HepG2 (cell line): ENCODE results near the gene KLHDC4. TPM values are rescaled to one million over a fixed set of nuclear protein-coding genes. Genes with fewer than 3 reads are reported as not detected.
A peak's percentile ranks its signal among the peaks of the same experiment; 100 is the strongest.

Experiments
- ATAC-seq: fragments of 200-7000 bp; cut with Tn5 transposase; 3 replicates; pipeline ENCODE4 v1.9.1; 2020; ENCODE audit warnings: mild to moderate bottlenecking, moderate library complexity
- BruUV-seq: library from RNA; stranded (reverse); fragments of 400-500 nt; replicated peaks from 2 replicates; lab custom pipeline; 2021; lab: Mats Ljungman, UMichigan
- CTCF ChIA-PET: fragments of 300-600 bp; formaldehyde crosslinking; extraction: SDS; loops from one replicate; lab custom pipeline; 2021; ENCODE audit warnings: low total read pairs, inconsistent platforms, low intra/inter-chr PET ratio; lab: Yijun Ruan, JAX
- POLR2A ChIA-PET: fragments of 350-600 bp; sonication (Branson Sonifier 250); formaldehyde crosslinking; loops from one replicate; lab custom pipeline; 2020; ENCODE audit warnings: antibody characterized with exemption, inconsistent platforms; lab: Yijun Ruan, JAX
- DNase-seq: peaks from one replicate; pipeline ENCODE4 v3.0.0-alpha.2; 2015; ENCODE audit warnings: low spot score
- FAIRE-seq: peaks from 3 replicates; lab custom pipeline; 2011; peaks lifted over from hg19 to GRCh38; lab: Jason Lieb, UNC
- H2AFZ ChIP-seq: one replicate; pipeline ENCODE4 v1.6.1; 2011; ENCODE audit warnings: low read length, inconsistent platforms
- H3K27ac ChIP-seq: fragments of 300-600 bp; 3 replicates; pipeline ENCODE4 v1.8.0; 2011; ENCODE audit warnings: mixed run types, mild to moderate bottlenecking, mixed read lengths, low read length, inconsistent platforms; ENCODE audit not compliant: insufficient read depth; ENCODE audit errors: extremely low read length
- H3K27me3 ChIP-seq, 2 experiments: fragments of 200-600 bp in 1 of 2; 2 replicates in 1 of 2; 3 replicates in 1 of 2; pipeline versions ENCODE4 v1.6.0 to v1.8.0; 2011; ENCODE audit warnings: low read length in 2 of 2, mild to moderate bottlenecking in 2 of 2, moderate library complexity in 2 of 2, inconsistent platforms in 1 of 2; ENCODE audit not compliant: insufficient read depth in 2 of 2, control insufficient read depth in 1 of 2
- H3K36me3 ChIP-seq, 2 experiments: fragments of 200-600 bp in 1 of 2; replicated peaks in 1 of 2; 2 replicates in 1 of 2; 3 replicates in 1 of 2; pipeline versions ENCODE4 v1.5.1 to v1.8.0; 2011; ENCODE audit warnings: low read length in 2 of 2, inconsistent platforms in 1 of 2; ENCODE audit not compliant: insufficient read depth in 2 of 2, control insufficient read depth in 1 of 2
- H3K4me1 ChIP-seq: 2 replicates; pipeline ENCODE4 v1.5.1; 2012; ENCODE audit warnings: low read length, inconsistent platforms; ENCODE audit not compliant: insufficient read depth
- H3K4me2 ChIP-seq: 2 replicates; pipeline ENCODE4 v1.6.0; 2011; ENCODE audit warnings: low read depth, low read length, inconsistent platforms
- H3K4me3 ChIP-seq, 3 experiments: fragments of 200-600 bp in 1 of 3; sonication (generic), shearing (Covaris generic) in 1 of 3; replicated peaks in 1 of 3; 2 replicates each; pipeline ENCODE4 v1.5.1; 2011 to 2016; ENCODE audit warnings: low read length in 3 of 3, inconsistent platforms in 2 of 3, low read depth in 2 of 3, mild to moderate bottlenecking in 2 of 3, control low read depth in 1 of 3, mixed read lengths in 1 of 3; ENCODE audit not compliant: insufficient read depth in 1 of 3
- H3K79me2 ChIP-seq: one replicate; pipeline ENCODE4 v1.6.1; 2011; ENCODE audit warnings: low read length, inconsistent platforms; ENCODE audit not compliant: insufficient read depth
- H3K9ac ChIP-seq: 2 replicates; pipeline ENCODE4 v1.6.0; 2011; ENCODE audit warnings: mild to moderate bottlenecking, low read depth, low read length, inconsistent platforms; ENCODE audit not compliant: insufficient read depth
- H3K9me3 ChIP-seq: 2 replicates; pipeline ENCODE4 v1.5.1; 2012; ENCODE audit warnings: mild to moderate bottlenecking, low read length
- H4K20me1 ChIP-seq: 2 replicates; pipeline ENCODE4 v1.6.0; 2011; ENCODE audit warnings: inconsistent platforms, mild to moderate bottlenecking, low read length, moderate library complexity; ENCODE audit not compliant: insufficient read depth
- ATF5 ChIP-seq: sonication (generic); formaldehyde crosslinking; IDR thresholded peaks from 2 replicates; pipeline ENCODE4 v1.4.0; 2020; ENCODE audit warnings: mild to moderate bottlenecking, low read depth, missing genetic modification reagents
- CEBPZ ChIP-seq: IDR thresholded peaks from 2 replicates; pipeline ENCODE4 v1.6.1; 2012; ENCODE audit warnings: low read length, improper control_type of control experiment
- HCFC1 ChIP-seq: fragments of 150-350 bp; IDR thresholded peaks from 2 replicates; pipeline ENCODE4 v1.6.1; 2014; ENCODE audit warnings: low read depth, low read length
- HDAC2 ChIP-seq: sonication (generic); formaldehyde crosslinking; IDR thresholded peaks from 2 replicates; pipeline ENCODE4 v1.4.0; 2020; ENCODE audit warnings: missing genetic modification reagents
- MAFG ChIP-seq: sonication (generic); formaldehyde crosslinking; IDR thresholded peaks from 2 replicates; pipeline ENCODE4 v1.5.1; 2020; ENCODE audit warnings: mild to moderate bottlenecking, missing genetic modification reagents
- MIER3 ChIP-seq: IDR thresholded peaks from 2 replicates; pipeline ENCODE4 v1.6.1; 2016; ENCODE audit warnings: missing compliant biosample characterization, borderline replicate concordance
- NFKB2 ChIP-seq: sonication (generic); formaldehyde crosslinking; IDR thresholded peaks from 2 replicates; pipeline ENCODE4 v1.4.0; 2020; ENCODE audit warnings: missing genetic modification reagents, borderline replicate concordance
- NFRKB ChIP-seq: fragments of 450-650 bp; IDR thresholded peaks from 2 replicates; pipeline ENCODE4 v1.6.1; 2017
- PRDM4 ChIP-seq: sonication (generic); formaldehyde crosslinking; IDR thresholded peaks from 2 replicates; pipeline ENCODE4 v1.9.0; 2021; ENCODE audit warnings: missing genetic modification reagents, borderline replicate concordance
- ZBTB21 ChIP-seq: sonication (generic); formaldehyde crosslinking; IDR thresholded peaks from 2 replicates; pipeline ENCODE4 v1.4.0; 2020; ENCODE audit warnings: missing genetic modification reagents
- ZFYVE20 ChIP-seq: sonication (generic); formaldehyde crosslinking; IDR thresholded peaks from 2 replicates; pipeline ENCODE4 v1.8.0; 2023; ENCODE audit warnings: low read depth, mild to moderate bottlenecking, moderate library complexity, missing genetic modification reagents, borderline replicate concordance
- WGBS: methylation state at CpG from one replicate; pipeline ENCODE4 v1.1.6; 2017; ENCODE audit warnings: low lambda C conversion rate; 5-methylcytosine and 5-hydroxymethylcytosine counted together
- in situ Hi-C: cut with HindIII; loops from 2 replicates; pipeline ENCODE4 v1.10.0; 2017; ENCODE audit warnings: low pct_unique_long_range_greater_than_20kb; ENCODE audit not compliant: extremely low pct_ligation_motif_present
- intact Hi-C: fragments of 100-400 bp; cut with micrococcal nuclease; formaldehyde crosslinking; loops from one replicate; pipeline ENCODE4 v1.10.0; 2022; ENCODE audit not compliant: unreplicated experiment
- polyA plus RNA-seq, 8 experiments: library from polyadenylated mRNA; depleted of rRNA in 3 of 8; stranded (reverse) in 7 of 8; unstranded in 1 of 8; fragments of >200 nt; fragmentation: Illumina TruSeq in 4 of 8; extraction: Trizol in 4 of 8; gene quantifications; 2 replicates each; pipeline versions ENCODE4 v1.2.1 to v1.2.3, GENCODE V29; 2011 to 2016; ENCODE audit warnings: low read depth in 4 of 8, missing spikeins in 1 of 8, mixed read lengths in 1 of 8; ENCODE audit not compliant: insufficient read depth in 1 of 8
- total RNA-seq, 5 experiments: library from RNA; depleted of rRNA; stranded (reverse); fragments of >200 nt; fragmentation: Illumina TruSeq; extraction: Trizol; gene quantifications; 2 replicates each; pipeline ENCODE4 v1.2.3, GENCODE V29; 2016; ENCODE audit warnings: low read depth in 1 of 5
- TF ChIP-seq, protein P1 (sequence below): sonication (generic); formaldehyde crosslinking; IDR thresholded peaks from 2 replicates; pipeline ENCODE4 v1.9.0; 2022; ENCODE audit warnings: low read depth, missing genetic modification reagents
- TF ChIP-seq, protein P2 (sequence below): sonication (generic); formaldehyde crosslinking; IDR thresholded peaks from 2 replicates; pipeline ENCODE4 v1.8.1; 2023; ENCODE audit warnings: missing genetic modification reagents, inconsistent platforms, borderline replicate concordance

KLHDC4 gene
- total and polyA plus RNA-seq, 2 of the 13 experiments (the other 11 are each of a cell fraction or from before 2014, with no cell fraction given): 18.7 to 31.8 TPM

GRCh38 chr16:87812200-87812656 is 46.4 kb upstream of the KLHDC4 start:
- peak; percentile 63 for FAIRE-seq
- peaks cover 2% of the 10 kb centered on the region; the same call in 1 of the 2 replicates for H3K9me3 ChIP-seq
- no peak overlapping the region for H3K27ac ChIP-seq
- peak; percentile 70 for ATAC-seq
- peak; percentile 68 for DNase-seq
- ChIA-PET POLR2A (interaction anchor here (0.6 to 1.9 kb wide), 7 partner anchors 16 to 58 kb away, joined by 3 to 9 read pairs (median 4); no protein-coding TSS in a partner anchor), CTCF (no interaction called here)
- no TSS peak for BruUV-seq
- H3K4me3 ChIP-seq: peak overlapping the region in 1 of 3 experiments; percentile 41; a peak in 1 of 6 replicates
- intact Hi-C loops: loop anchor here (2.0 kb wide), 1 partner anchor 33 kb away; no protein-coding TSS in a partner anchor
- no peaks in the 10 kb centered on the region for H3K27me3 ChIP-seq
- no peaks in the 10 kb centered on the region for H4K20me1 ChIP-seq
- H3K36me3 ChIP-seq: no peaks in the 10 kb centered on the region
- no peak overlapping the region for H2AFZ ChIP-seq
- in situ Hi-C loops: no loop called here
- H3K4me2 ChIP-seq: peak overlapping the region; percentile 52
- peaks cover 72% of the 10 kb centered on the region for H3K4me1 ChIP-seq
- peak overlapping the region; percentile 7; the same call in 1 of the 2 replicates for H3K9ac ChIP-seq
- WGBS: 9% methylated on average over 10 of the region's 10 CpGs
- H3K79me2 ChIP-seq: no peaks in the 10 kb centered on the region
- no peak for TF ChIP-seq MAFG (CRISPR knock-in tag)
- no peak for TF ChIP-seq ZBTB21 (CRISPR knock-in tag)
- no peak for TF ChIP-seq PRDM4 (CRISPR knock-in tag)
- TF ChIP-seq CEBPZ: no peak
- TF ChIP-seq, protein P1, sequence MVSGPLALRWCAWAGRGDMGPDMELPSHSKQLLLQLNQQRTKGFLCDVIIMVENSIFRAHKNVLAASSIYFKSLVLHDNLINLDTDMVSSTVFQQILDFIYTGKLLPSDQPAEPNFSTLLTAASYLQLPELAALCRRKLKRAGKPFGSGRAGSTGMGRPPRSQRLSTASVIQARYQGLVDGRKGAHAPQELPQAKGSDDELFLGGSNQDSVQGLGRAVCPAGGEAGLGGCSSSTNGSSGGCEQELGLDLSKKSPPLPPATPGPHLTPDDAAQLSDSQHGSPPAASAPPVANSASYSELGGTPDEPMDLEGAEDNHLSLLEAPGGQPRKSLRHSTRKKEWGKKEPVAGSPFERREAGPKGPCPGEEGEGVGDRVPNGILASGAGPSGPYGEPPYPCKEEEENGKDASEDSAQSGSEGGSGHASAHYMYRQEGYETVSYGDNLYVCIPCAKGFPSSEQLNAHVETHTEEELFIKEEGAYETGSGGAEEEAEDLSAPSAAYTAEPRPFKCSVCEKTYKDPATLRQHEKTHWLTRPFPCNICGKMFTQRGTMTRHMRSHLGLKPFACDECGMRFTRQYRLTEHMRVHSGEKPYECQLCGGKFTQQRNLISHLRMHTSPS (CRISPR knock-in tag): no peak
- no peak for TF ChIP-seq NFKB2 (CRISPR knock-in tag)
- no peak for TF ChIP-seq NFRKB
- no peak for TF ChIP-seq HCFC1
- 0 out of 2 replicates have a peak, but pooled peaks have one; percentile 21 for TF ChIP-seq HDAC2 (CRISPR knock-in tag)
- no peak for TF ChIP-seq ATF5 (CRISPR knock-in tag)
- TF ChIP-seq, protein P2, sequence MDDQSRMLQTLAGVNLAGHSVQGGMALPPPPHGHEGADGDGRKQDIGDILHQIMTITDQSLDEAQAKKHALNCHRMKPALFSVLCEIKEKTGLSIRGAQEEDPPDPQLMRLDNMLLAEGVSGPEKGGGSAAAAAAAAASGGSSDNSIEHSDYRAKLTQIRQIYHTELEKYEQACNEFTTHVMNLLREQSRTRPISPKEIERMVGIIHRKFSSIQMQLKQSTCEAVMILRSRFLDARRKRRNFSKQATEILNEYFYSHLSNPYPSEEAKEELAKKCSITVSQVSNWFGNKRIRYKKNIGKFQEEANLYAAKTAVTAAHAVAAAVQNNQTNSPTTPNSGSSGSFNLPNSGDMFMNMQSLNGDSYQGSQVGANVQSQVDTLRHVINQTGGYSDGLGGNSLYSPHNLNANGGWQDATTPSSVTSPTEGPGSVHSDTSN (CRISPR knock-in tag): no peak
- TF ChIP-seq ZFYVE20 (CRISPR knock-in tag): no peak
- TF ChIP-seq MIER3 (CRISPR knock-in tag): no peak
